Inferior parietal cortex (tissue), 1 donor: Measurements from ENCODE around the gene PLPP7.

Source experiments
- DNase-seq: peaks from one replicate; pipeline ENCODE4 v3.0.0-alpha.2; 2016; ENCODE audit errors: extremely low spot score

PLPP7 gene

DNA sequence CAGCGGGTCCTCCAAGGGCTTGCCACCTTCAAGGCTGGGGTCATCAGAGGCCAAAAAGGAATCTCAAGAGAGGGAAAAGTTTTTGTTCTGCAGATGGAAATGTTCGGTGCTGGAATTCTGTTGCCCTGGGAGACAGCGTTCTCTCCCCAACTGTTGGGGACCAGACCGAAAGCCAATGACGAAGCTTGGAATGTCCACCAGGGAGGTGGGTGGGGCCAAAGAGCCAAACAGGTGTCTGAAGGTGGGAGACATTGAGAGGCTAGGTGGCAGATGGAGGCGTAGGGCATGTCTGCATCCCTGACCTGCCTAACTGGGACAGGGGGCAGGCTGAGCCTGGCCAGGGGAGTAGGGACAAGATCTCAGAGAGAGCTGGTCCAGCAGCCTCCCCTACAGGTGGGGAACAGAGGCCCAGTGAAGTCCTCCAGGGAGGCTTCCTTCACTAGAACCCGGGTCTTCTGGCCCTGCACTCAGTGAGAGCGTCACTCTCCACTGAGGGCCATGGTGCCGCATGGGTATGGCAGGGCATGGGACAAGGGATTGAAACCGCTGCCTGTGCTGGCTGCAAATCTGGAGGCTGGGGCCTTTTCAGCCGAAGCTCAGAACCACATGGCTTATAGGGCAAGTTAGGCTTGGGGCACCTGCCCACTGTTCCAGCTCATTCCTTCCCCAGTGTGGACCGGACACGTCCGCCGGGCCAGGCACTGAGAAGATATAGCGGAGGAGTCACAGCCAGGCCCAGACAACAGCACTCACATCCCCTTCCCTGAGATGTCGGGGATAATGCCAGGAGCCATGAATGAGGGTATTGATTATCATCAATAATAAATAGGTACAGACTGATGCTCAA is 8.2 kb upstream of the PLPP7 start:
- no peak for DNase-seq

- no peak for DNase-seq
Measured at GRCh38 chr9:131282175-131282574, 7.3 kb upstream of the PLPP7 start.

DNA sequence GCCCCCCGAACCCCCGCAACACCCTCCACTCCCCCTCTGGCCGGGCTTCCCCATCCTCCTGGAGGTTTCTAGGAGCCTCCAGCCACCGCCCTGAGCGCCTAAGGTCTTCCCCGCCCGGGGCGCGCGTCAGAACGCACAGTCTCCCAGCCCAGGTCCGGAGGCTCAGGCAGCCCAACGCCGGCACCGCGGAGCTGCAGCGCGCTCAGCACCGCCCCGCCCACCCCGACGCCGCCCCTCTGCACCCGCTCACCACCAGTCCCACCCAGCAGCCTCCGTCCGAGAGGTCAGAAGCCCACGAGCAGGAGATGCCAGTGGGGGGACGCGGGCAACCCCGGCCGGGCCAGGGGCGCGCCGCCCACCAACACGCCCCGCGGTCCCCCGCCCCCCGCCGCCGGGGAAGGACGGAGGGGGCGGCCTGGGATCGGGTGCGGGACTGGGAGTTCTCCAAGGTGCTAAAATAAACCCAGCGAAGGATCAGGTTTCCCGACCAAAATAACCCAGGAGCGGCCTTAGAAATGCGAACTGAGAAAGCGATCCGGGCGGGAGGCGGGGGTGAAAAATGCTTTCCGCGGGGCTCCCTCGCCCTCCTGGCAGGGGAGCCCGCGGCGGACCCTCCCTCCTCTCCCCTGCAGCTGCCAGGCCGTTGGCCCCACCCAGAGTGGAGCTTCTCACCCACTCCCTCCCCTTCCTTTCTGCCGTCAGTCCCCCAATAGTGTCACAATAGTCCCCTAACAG is 6.7 kb upstream of the PLPP7 start:
- no peak for DNase-seq

DNA sequence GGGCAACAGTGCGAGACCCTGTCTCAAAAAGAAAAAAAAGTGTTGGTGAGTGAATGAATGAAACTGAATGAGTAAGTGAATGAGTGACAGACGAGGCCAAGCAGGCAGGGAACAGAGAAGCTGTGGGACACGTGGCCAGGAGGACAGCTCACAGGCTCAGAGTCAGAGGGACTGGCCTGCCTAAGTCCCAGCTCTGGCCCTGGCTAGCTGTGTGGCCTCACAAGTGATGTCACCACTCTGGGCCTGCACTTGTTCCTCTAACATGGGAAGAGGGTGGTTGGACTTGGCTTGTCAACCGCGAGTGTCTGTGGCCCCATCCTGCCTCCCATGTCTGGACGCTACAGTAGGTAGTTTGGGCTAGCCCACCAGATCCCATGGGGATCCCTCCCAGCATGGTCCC is 4.7 kb upstream of the PLPP7 start:
- DNase-seq, result no peak

GRCh38 chr9:131287359-131287758 is 2.2 kb upstream of the PLPP7 start:
- no peak for DNase-seq

GRCh38 chr9:131288217-131288616 is 1.3 kb upstream of the PLPP7 start:
- no peak for DNase-seq

DNA sequence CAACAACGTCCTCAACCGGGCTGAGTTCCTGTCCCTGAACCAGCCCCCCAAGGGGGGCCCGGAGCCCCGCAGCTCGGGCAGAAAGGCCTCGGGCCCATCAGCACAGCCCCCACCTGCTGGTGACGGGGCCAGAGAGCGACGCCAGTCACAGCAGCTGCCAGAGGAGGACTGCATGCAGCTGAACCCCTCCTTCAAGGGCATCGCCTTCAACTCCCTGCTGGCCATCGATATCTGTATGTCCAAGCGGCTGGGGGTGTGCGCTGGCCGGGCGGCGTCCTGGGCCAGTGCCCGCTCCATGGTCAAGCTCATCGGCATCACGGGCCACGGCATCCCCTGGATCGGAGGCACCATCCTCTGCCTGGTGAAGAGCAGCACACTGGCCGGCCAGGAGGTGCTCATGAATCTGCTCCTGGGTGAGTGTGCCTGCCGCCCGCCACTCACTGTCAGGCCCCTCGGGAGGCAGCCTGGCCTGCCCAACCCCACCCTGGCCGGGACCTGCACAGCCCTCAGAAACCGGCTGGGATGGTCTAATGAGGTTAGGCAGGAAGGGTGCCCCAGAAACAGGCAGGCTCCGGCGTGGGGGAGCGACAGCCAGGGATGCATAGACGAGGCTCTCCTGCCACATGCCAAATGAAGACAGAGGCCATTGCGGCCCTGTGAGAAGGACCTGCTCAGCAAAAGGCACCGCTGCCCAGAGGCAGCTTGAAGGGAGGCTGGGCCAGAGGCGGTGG is 678 bp downstream of the PLPP7 start:
- no peak for DNase-seq

DNA sequence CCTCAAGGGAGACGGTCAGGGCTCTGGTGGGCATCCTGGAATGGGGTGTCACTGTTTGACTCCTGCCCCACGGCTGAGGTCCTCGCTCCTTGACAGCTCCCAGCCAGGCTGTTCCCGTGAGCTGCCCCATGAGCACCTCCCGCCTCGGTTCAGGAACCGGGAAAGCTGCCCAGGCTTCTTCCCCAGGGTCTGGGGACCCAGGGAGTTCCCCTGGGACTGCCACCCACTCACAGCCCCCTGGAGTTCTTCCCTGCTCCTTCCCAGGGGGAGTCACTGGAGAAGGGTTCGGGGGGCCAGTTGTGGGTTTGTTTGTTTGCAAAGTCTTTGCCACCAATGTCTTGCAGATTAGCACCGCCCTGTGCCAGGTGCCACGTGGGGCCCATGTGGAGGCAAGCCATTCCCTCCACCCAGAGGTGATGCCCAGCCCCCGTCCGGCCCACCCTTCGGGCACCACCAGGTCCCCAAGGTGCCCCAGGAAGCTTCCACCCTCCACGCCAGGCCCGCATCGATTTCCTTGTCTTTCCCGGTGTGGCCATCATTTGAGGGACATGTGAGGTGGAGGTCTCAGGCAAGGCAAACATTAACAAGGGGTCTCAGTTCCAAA is 1.3 kb downstream of the PLPP7 start:
- DNase-seq, result no peak

DNA sequence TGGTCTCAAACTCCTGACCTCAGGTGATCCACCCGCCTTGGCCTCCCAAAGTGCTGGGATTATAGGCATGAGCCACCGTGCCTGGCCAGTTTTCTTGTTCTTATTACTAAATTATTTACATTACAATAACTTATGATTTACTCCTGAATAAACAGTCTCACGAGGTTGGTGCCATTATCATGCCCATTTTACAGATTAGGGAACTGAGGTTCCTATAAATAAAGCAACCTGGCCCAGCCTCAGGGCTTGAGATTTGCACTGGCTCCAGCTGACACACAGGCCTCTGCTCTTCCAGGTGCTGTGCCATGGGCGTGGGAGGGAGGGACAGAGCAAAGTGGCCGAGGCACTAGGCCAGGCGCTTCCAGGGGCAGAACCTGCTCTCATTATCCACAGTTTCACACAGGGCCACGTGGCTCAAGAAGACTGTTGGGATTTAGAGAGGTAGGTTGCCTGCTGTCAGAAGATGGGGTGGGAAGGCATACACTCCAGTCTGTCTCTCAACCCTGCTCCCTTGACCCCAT is 2.3 kb downstream of the PLPP7 start:
- DNase-seq, result no peak

DNA sequence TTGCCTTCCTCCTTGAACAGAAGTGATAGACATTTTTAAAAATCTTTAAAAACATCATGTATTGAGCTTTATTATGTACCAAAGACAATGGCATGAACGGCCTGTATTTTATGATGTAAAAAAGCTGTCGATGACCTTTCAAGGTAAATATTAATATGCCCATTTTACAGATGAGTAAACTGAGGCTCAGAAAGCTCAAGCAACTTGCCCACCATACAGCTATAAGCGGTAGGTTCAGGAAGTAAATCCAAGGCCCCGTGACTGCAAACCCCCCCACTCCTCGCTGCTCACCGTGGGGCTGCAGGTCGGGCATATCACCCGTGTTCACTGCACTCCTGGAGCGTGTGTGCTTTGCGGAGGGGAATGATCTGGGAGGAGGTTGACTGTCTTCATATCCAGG is 3.4 kb downstream of the PLPP7 start:
- DNase-seq, result no peak

- DNase-seq, result no peak
Measured at GRCh38 chr9:131296460-131296859, 6.9 kb downstream of the PLPP7 start.

- DNase-seq, result no peak
Measured at GRCh38 chr9:131296906-131297500, 7.5 kb downstream of the PLPP7 start.

- DNase-seq, result no peak
Measured at GRCh38 chr9:131297903-131298302, 8.4 kb downstream of the PLPP7 start.

DNA sequence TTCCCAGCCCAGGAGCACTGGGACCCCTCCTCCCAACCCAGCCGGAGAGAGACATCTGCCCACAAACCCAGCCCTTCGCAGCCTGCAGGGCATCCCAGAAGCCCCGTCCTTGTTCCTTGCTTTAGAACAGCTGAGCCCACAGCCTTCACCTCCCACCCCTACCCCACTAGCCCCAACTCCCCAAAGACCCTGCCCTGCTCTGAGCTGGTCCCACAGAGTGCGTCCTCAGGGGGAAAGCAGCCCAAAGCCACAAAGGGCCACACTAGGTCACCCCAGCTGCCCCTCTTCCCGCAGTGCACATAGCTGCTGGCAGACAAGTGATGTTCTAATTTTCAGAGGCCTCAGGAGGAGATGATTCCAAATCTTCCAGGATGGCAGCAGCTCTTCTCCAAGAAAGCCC is 8.8 kb downstream of the PLPP7 start:
- no peak for DNase-seq

DNA sequence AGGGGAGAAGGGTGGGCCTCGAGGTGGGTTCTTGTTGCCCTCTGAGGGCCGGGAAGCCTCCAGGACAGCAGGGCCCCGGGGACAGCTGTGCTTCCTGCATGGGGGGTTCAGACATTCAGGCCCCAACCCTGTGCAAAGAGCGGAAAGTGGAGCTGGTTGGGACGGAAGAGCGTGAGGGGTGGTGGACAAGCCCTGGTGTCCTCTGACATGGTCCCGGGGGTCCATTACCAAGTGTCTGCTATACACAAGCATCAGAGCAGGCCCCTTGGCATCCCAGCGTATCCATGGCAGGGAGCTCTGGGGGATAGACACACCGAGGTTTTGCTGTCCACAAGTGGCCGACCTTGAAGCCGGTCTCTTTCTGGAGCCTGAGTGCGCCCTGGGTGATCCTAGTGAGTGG is 9.3 kb downstream of the PLPP7 start:
- DNase-seq, result no peak

- no peak for DNase-seq
Measured at GRCh38 chr9:131299346-131299960, 9.9 kb downstream of the PLPP7 start.

DNA sequence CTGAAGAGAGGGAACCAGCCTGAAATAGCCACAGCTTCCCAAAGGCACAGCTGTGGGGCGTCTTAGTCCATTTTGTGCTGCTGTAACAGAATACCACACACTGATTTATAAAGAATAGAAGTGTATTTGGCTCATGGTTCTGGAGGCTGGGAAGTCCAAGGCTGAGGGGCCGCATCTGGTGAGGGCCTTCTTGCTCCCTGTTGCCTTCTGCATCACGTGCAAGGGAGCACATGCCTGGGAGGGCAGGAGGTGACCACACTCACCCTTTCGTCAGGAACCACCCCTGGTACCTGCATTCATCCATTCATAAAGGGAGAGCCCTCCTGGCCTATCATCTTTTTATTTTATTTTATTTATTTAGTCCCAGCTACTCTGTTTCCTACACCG is 10.4 kb downstream of the PLPP7 start:
- no peak for DNase-seq

GRCh38 chr9:131300444-131300843 is 10.9 kb downstream of the PLPP7 start:
- no peak for DNase-seq

GRCh38 chr9:131302244-131303075 is 12.9 kb downstream of the PLPP7 start:
- no peak for DNase-seq
